T follicular helper cell (primary cell): ENCODE measurements around the gene GBX2.

Experiments used
- DNase-seq: peaks from one replicate; pipeline ENCODE4 v3.0.0-alpha.2; 2020; ENCODE audit warnings: low read depth

Gene GBX2

GRCh38 chr2:236167297-236168109, 683 bp downstream of the GBX2 start:
- no peak for DNase-seq

- no peak for DNase-seq
These were observed 1.3 kb downstream of the GBX2 start for GRCh38 chr2:236166796-236167296.

- DNase-seq, result no peak
These were observed 2.1 kb downstream of the GBX2 start for GRCh38 chr2:236165842-236166795.

- no peak for DNase-seq
These were observed 3.0 kb downstream of the GBX2 start for GRCh38 chr2:236164925-236165841.

GRCh38 chr2:236164201-236164924, 3.8 kb downstream of the GBX2 start:
- no peak for DNase-seq

GRCh38 chr2:236163471-236164200, 4.5 kb downstream of the GBX2 start:
- DNase-seq, result no peak

GRCh38 chr2:236162882-236163470, 5.2 kb downstream of the GBX2 start:
- no peak for DNase-seq

- DNase-seq, result no peak
These were observed 5.9 kb downstream of the GBX2 start for GRCh38 chr2:236162031-236162845.

- no peak for DNase-seq
These were observed 6.7 kb downstream of the GBX2 start for GRCh38 chr2:236161531-236161930.

- DNase-seq, result no peak
These were observed 7.1 kb downstream of the GBX2 start for GRCh38 chr2:236161082-236161462.

GRCh38 chr2:236160366-236161081, 7.7 kb downstream of the GBX2 start:
- DNase-seq, result no peak

GRCh38 chr2:236159778-236160170, 8.4 kb downstream of the GBX2 start:
- DNase-seq, result no peak

GRCh38 chr2:236158969-236159777, 9.0 kb downstream of the GBX2 start:
- DNase-seq, result no peak

- no peak for DNase-seq
These were observed 10.2 kb downstream of the GBX2 start for GRCh38 chr2:236157815-236158498.

- no peak for DNase-seq
These were observed 10.8 kb downstream of the GBX2 start for GRCh38 chr2:236157366-236157765.

- DNase-seq, result no peak
These were observed 11.4 kb downstream of the GBX2 start for GRCh38 chr2:236156860-236157194.
